Hepatocyte (in vitro differentiated cells): ENCODE measurements around the gene HOXB4. TPM values are rescaled to one million over a fixed set of nuclear protein-coding genes. Genes with fewer than 3 reads are reported as not detected.

Experiments
- DNase-seq: peaks from one replicate; pipeline ENCODE4 v3.0.0-alpha.2; 2016; ENCODE audit warnings: low spot score
- H2AFZ ChIP-seq: fragments of 200-600 bp; sonication (generic); 2 replicates; pipeline ENCODE4 v1.6.0; 2016; ENCODE audit warnings: antibody characterized with exemption, mild to moderate bottlenecking
- H3K27ac ChIP-seq: fragments of 200-600 bp; sonication (generic); 2 replicates; pipeline ENCODE4 v1.5.1; 2016; ENCODE audit warnings: mild to moderate bottlenecking
- H3K27me3 ChIP-seq: fragments of 200-600 bp; sonication (generic); 2 replicates; pipeline ENCODE4 v1.6.1; 2016
- H3K36me3 ChIP-seq: fragments of 200-600 bp; sonication (generic); replicated peaks from 2 replicates; pipeline ENCODE4 v1.5.1; 2016; ENCODE audit warnings: low read depth; ENCODE audit not compliant: insufficient read depth
- H3K4me1 ChIP-seq: fragments of 200-600 bp; sonication (generic); 2 replicates; pipeline ENCODE4 v1.5.1; 2016; ENCODE audit warnings: mild to moderate bottlenecking, moderate library complexity; ENCODE audit not compliant: insufficient read depth
- H3K4me2 ChIP-seq: fragments of 200-600 bp; sonication (generic); 2 replicates; pipeline ENCODE4 v1.6.0; 2016
- H3K4me3 ChIP-seq: fragments of 200-600 bp; sonication (generic); 2 replicates; pipeline ENCODE4 v1.5.1; 2016; ENCODE audit warnings: mild to moderate bottlenecking
- H3K79me2 ChIP-seq: fragments of 200-600 bp; sonication (generic); 2 replicates; pipeline ENCODE4 v1.6.0; 2017; ENCODE audit warnings: mild to moderate bottlenecking
- H3K9me2 ChIP-seq: fragments of 200-600 bp; sonication (generic); replicated peaks from 2 replicates; pipeline ENCODE4 v1.6.0; 2017; ENCODE audit warnings: mild to moderate bottlenecking; ENCODE audit not compliant: insufficient read depth
- H3K9me3 ChIP-seq: fragments of 200-600 bp; sonication (generic); 2 replicates; pipeline ENCODE4 v1.5.1; 2016; ENCODE audit warnings: low read depth, mild to moderate bottlenecking
- H4K20me1 ChIP-seq: fragments of 200-600 bp; sonication (generic); 2 replicates; pipeline ENCODE4 v1.6.0; 2016; ENCODE audit warnings: mild to moderate bottlenecking; ENCODE audit not compliant: insufficient read depth, poor library complexity, severe bottlenecking
- EZH2 ChIP-seq: fragments of 200-600 bp; sonication (generic); IDR thresholded peaks from 2 replicates; pipeline ENCODE4 v1.6.1; 2016; ENCODE audit warnings: antibody characterized with exemption, mild to moderate bottlenecking, borderline replicate concordance
- EZH2phosphoT487 ChIP-seq: fragments of 200-600 bp; sonication (generic); IDR thresholded peaks from one replicate; pipeline ENCODE4 v1.6.1; 2018; ENCODE audit warnings: antibody characterized with exemption, mild to moderate bottlenecking, low read depth, moderate library complexity; ENCODE audit not compliant: unreplicated experiment, severe bottlenecking
- WGBS: methylation state at CpG from one replicate; pipeline ENCODE4 v1.1.6; 2016; ENCODE audit warnings: low lambda C conversion rate; ENCODE audit errors: missing lambda C conversion rate; 5-methylcytosine and 5-hydroxymethylcytosine counted together
- polyA plus RNA-seq: library from polyadenylated mRNA; unstranded; fragments of >200 nt; fragmentation: Nextera tagmentation; extraction: Ambion mirVana; gene quantifications from 2 replicates; pipeline ENCODE4 v1.2.1, GENCODE V29; 2016
- total RNA-seq: library from RNA; depleted of rRNA; stranded (reverse); fragments of >200 nt; gene quantifications from 2 replicates; pipeline ENCODE4 v1.2.3, GENCODE V29; 2014
- TF ChIP-seq, protein P1 (sequence below): fragments of 200-600 bp; sonication (generic); IDR thresholded peaks from 2 replicates; pipeline ENCODE4 v1.5.1; 2016; ENCODE audit warnings: antibody characterized with exemption, mild to moderate bottlenecking; ENCODE audit not compliant: poor library complexity

HOXB4 gene
- total and polyA plus RNA-seq, 2 experiments from 2014 or later = 1.8 to 2.2 TPM

- Histone ChIP-seq H3K27ac (peak overlapping the region; percentile 36), H3K9me3 (no peaks in the 10 kb centered on the region), H2AFZ (no peak overlapping the region), H3K9me2 (no peaks in the 10 kb centered on the region), H3K4me3 (no peak overlapping the region), H3K36me3 (no peaks in the 10 kb centered on the region), H3K27me3 (peaks cover 92% of the 10 kb centered on the region), H3K79me2 (peaks cover 20% of the 10 kb centered on the region), H3K4me2 (peak overlapping the region; percentile 93), H3K4me1 (peaks cover 3% of the 10 kb centered on the region), H4K20me1 (no peaks in the 10 kb centered on the region)
- no peak for TF ChIP-seq EZH2
- TF ChIP-seq, protein P1, sequence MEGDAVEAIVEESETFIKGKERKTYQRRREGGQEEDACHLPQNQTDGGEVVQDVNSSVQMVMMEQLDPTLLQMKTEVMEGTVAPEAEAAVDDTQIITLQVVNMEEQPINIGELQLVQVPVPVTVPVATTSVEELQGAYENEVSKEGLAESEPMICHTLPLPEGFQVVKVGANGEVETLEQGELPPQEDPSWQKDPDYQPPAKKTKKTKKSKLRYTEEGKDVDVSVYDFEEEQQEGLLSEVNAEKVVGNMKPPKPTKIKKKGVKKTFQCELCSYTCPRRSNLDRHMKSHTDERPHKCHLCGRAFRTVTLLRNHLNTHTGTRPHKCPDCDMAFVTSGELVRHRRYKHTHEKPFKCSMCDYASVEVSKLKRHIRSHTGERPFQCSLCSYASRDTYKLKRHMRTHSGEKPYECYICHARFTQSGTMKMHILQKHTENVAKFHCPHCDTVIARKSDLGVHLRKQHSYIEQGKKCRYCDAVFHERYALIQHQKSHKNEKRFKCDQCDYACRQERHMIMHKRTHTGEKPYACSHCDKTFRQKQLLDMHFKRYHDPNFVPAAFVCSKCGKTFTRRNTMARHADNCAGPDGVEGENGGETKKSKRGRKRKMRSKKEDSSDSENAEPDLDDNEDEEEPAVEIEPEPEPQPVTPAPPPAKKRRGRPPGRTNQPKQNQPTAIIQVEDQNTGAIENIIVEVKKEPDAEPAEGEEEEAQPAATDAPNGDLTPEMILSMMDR = no peak
- no peak for TF ChIP-seq EZH2phosphoT487
- WGBS = 41% methylated on average over 5 of the region's 5 CpGs
- DNase-seq = no peak
These were observed 9.3 kb upstream of the HOXB4 start for GRCh38 chr17:48587276-48588073.

DNA sequence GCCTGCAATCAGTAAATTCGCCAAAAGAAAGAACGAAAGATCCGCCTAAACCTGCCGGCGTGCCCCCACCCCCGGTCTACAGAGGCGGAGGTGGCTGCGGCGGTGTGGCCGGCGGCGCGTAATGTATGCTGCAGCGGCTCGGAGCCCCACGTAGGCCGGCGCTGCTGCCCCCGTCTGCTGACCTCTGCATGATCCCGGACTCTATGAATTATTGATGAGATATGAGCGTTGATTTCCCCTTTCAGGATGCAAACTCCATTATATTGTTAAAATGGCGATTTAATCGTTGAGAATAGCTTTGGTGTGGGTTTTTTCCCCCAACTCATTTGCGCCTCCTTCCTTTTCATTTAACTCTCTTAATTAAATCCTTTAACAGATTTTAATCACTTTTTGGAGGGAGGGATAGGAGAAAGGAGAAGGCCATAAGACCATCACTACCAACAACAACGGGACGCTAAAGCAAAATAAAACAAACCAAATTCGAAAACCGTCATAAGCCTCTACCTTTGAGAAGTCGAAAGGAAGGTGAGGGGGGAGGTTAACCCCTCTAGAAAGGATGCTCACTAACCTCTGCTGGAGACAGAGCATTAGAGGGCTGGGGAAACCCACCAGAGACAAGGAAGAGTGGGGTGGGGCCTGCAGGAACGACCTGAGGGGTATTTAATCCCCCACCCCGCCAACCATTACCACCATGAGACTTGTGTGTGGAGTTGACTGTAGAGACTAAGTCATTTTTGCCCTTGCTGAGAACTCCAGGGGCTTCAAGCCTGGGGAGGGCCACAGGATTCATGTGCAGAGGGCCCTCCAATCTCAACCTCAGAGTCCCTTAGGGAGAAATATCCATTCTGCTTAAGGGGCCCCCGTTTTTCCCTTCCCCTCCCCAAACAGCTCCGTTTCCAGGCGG is 8.5 kb upstream of the HOXB4 start:
- peak overlapping the region; percentile 47 for H2AFZ ChIP-seq
- H3K4me1 ChIP-seq = peaks cover 9% of the 10 kb centered on the region
- no peaks in the 10 kb centered on the region for H4K20me1 ChIP-seq
- peak overlapping the region; percentile 93 for H3K4me2 ChIP-seq
- no peak for DNase-seq
- no peak overlapping the region for H3K4me3 ChIP-seq
- no peaks in the 10 kb centered on the region for H3K36me3 ChIP-seq
- TF ChIP-seq EZH2 (no peak), EZH2phosphoT487 (no peak)
- TF ChIP-seq, protein P1 = no peak
- peak overlapping the region; percentile 33 for H3K27ac ChIP-seq
- no peaks in the 10 kb centered on the region for H3K9me2 ChIP-seq
- H3K79me2 ChIP-seq = peaks cover 25% of the 10 kb centered on the region
- peaks cover 93% of the 10 kb centered on the region for H3K27me3 ChIP-seq
- WGBS = 15% methylated on average over 34 of the region's 34 CpGs
- no peaks in the 10 kb centered on the region for H3K9me3 ChIP-seq

- peak overlapping the region; percentile 93 for H3K4me2 ChIP-seq
- WGBS = 36% methylated on average over 2 of the region's 2 CpGs
- TF ChIP-seq, protein P1 = no peak
- no peak for TF ChIP-seq EZH2
- no peak for TF ChIP-seq EZH2phosphoT487
- H3K79me2 ChIP-seq = peaks cover 34% of the 10 kb centered on the region
- no peaks in the 10 kb centered on the region for H3K9me2 ChIP-seq
- peaks cover 18% of the 10 kb centered on the region for H3K4me1 ChIP-seq
- no peak overlapping the region for H2AFZ ChIP-seq
- no peaks in the 10 kb centered on the region for H4K20me1 ChIP-seq
- H3K9me3 ChIP-seq = no peaks in the 10 kb centered on the region
- no peak overlapping the region for H3K4me3 ChIP-seq
- no peak overlapping the region for H3K27ac ChIP-seq
- no peaks in the 10 kb centered on the region for H3K36me3 ChIP-seq
- no peak for DNase-seq
- H3K27me3 ChIP-seq = peaks cover 94% of the 10 kb centered on the region
These were observed 6.1 kb upstream of the HOXB4 start for GRCh38 chr17:48584223-48584741.
